Neural cell (in vitro differentiated cells): ENCODE results near the gene BANP. TPM values are rescaled to one million over a fixed set of nuclear protein-coding genes. Genes with fewer than 3 reads are reported as not detected.
"Not testable (repeated sequence)": the region's sequence is repeated elsewhere in the genome, so short reads cannot be mapped to it uniquely, and the experiment has no call there.

Source experiments
- H2AFZ ChIP-seq: fragments of 200-600, 300-800 bp; sonication (generic), shearing (Covaris generic); 2 replicates; pipeline ENCODE4 v1.6.0; 2014; ENCODE audit warnings: low read depth, mild to moderate bottlenecking, antibody characterized with exemption, low read length, moderate library complexity
- H3F3A ChIP-seq: fragments of 200-600 bp; shearing (Covaris generic); 2 replicates; pipeline ENCODE4 v1.6.1; 2016; ENCODE audit warnings: mild to moderate bottlenecking, moderate library complexity, mixed read lengths, antibody characterized with exemption, low read length; ENCODE audit not compliant: insufficient read depth, poor library complexity, severe bottlenecking
- H3K27ac ChIP-seq: fragments of 200-600, 300-800 bp; sonication (generic), shearing (Covaris generic); 2 replicates; pipeline ENCODE4 v1.5.1; 2014; ENCODE audit warnings: mild to moderate bottlenecking, low read length, moderate library complexity
- H3K27me3 ChIP-seq: fragments of 300-800, 200-600 bp; sonication (generic), shearing (Covaris generic); 2 replicates; pipeline ENCODE4 v1.6.0; 2014; ENCODE audit warnings: mild to moderate bottlenecking, low read depth, low read length, moderate library complexity; ENCODE audit not compliant: insufficient read depth
- H3K36me3 ChIP-seq: fragments of 300-800, 200-600 bp; sonication (generic), shearing (Covaris generic); 2 replicates; pipeline ENCODE4 v1.5.1; 2014; ENCODE audit warnings: mild to moderate bottlenecking, antibody characterized with exemption, low read length, moderate library complexity; ENCODE audit not compliant: insufficient read depth
- H3K4me2 ChIP-seq: fragments of 300-800, 200-600 bp; sonication (generic), shearing (Covaris generic); 2 replicates; pipeline ENCODE4 v1.6.0; 2014; ENCODE audit warnings: mild to moderate bottlenecking, low read length
- H3K4me3 ChIP-seq: fragments of 300-800, 200-600 bp; sonication (generic), shearing (Covaris generic); 2 replicates; pipeline ENCODE4 v1.5.1; 2014; ENCODE audit warnings: mild to moderate bottlenecking, low read length, moderate library complexity
- H3K79me2 ChIP-seq: fragments of 200-600 bp; shearing (Covaris generic); replicated peaks from 2 replicates; pipeline ENCODE4 v1.6.0; 2014; ENCODE audit warnings: mild to moderate bottlenecking, low read length, moderate library complexity; ENCODE audit not compliant: insufficient read depth
- H3K9ac ChIP-seq: fragments of 300-800, 200-600 bp; sonication (generic), shearing (Covaris generic); 2 replicates; pipeline ENCODE4 v1.6.1; 2016; ENCODE audit warnings: mild to moderate bottlenecking, low read length, mixed read lengths
- H3K9me2 ChIP-seq: fragments of 200-600 bp; shearing (Covaris generic); 2 replicates; pipeline ENCODE4 v1.6.1; 2016; ENCODE audit warnings: mild to moderate bottlenecking, low read length, mixed read lengths; ENCODE audit not compliant: insufficient read depth
- H3K9me3 ChIP-seq: fragments of 200-600, 300-800 bp; sonication (generic), shearing (Covaris generic); 2 replicates; pipeline ENCODE4 v1.6.1; 2016; ENCODE audit warnings: mild to moderate bottlenecking, mixed run types, low read length, moderate library complexity, mixed read lengths
- H4K20me1 ChIP-seq: fragments of 200-600 bp; shearing (Covaris generic); 2 replicates; pipeline ENCODE4 v1.6.1; 2016; ENCODE audit warnings: mild to moderate bottlenecking, mixed run types; ENCODE audit not compliant: insufficient read depth
- CTCF ChIP-seq: fragments of 450-650 bp; IDR thresholded peaks from 2 replicates; pipeline ENCODE4 v1.5.1; 2014; ENCODE audit warnings: antibody characterized with exemption, mild to moderate bottlenecking, moderate library complexity; ENCODE audit not compliant: poor library complexity, severe bottlenecking
- EP300 ChIP-seq: fragments of 450-650 bp; conservative IDR thresholded peaks from 2 replicates; pipeline ENCODE4 v1.6.1; 2014; ENCODE audit warnings: antibody characterized with exemption, mild to moderate bottlenecking, moderate library complexity; ENCODE audit not compliant: poor library complexity, severe bottlenecking
- MXI1 ChIP-seq: fragments of 450-650 bp; conservative IDR thresholded peaks from 2 replicates; pipeline ENCODE4 v1.6.1; 2014; ENCODE audit warnings: antibody characterized with exemption, mild to moderate bottlenecking; ENCODE audit not compliant: poor library complexity, severe bottlenecking
- RAD21 ChIP-seq: fragments of 450-650 bp; conservative IDR thresholded peaks from 2 replicates; pipeline ENCODE4 v1.6.1; 2014; ENCODE audit warnings: antibody characterized with exemption, mild to moderate bottlenecking, moderate library complexity
- REST ChIP-seq: IDR thresholded peaks from 2 replicates; pipeline ENCODE4 v1.6.1; 2012; ENCODE audit warnings: borderline replicate concordance
- SMC3 ChIP-seq: fragments of 450-650 bp; conservative IDR thresholded peaks from 2 replicates; pipeline ENCODE4 v1.6.1; 2014; ENCODE audit warnings: antibody characterized with exemption, mild to moderate bottlenecking, moderate library complexity; ENCODE audit not compliant: poor library complexity
- polyA plus RNA-seq: library from polyadenylated mRNA; depleted of rRNA; stranded (reverse); fragments of >200 nt; gene quantifications from 2 replicates; pipeline ENCODE4 v1.2.3, GENCODE V29; 2014

Gene BANP
- polyA plus RNA-seq, 1 donor from 2014 or later = 20.6 TPM

- H3K9me2 ChIP-seq = no peaks in the 10 kb centered on the region
- TF ChIP-seq REST (no peak), SMC3 (no peak), EP300 (no peak), CTCF (no peak), RAD21 (no peak), MXI1 (no peak)
- no peaks in the 10 kb centered on the region for H3K36me3 ChIP-seq
- no peak overlapping the region for H3K9ac ChIP-seq
- no peaks in the 10 kb centered on the region for H3F3A ChIP-seq
- no peaks in the 10 kb centered on the region for H3K27me3 ChIP-seq
- H3K79me2 ChIP-seq = no peaks in the 10 kb centered on the region
- no peak overlapping the region for H2AFZ ChIP-seq
- no peaks in the 10 kb centered on the region for H3K9me3 ChIP-seq
- no peak overlapping the region for H3K4me2 ChIP-seq
- H3K4me3 ChIP-seq = no peak overlapping the region
- H3K27ac ChIP-seq = no peak overlapping the region
- H4K20me1 ChIP-seq = no peaks in the 10 kb centered on the region
Observed at GRCh38 chr16:88035292-88035691, 84.1 kb downstream of the BANP start.

- H3K79me2 ChIP-seq, H3K9me3 ChIP-seq, H4K20me1 ChIP-seq, H3K36me3 ChIP-seq, H3K4me3 ChIP-seq, H3K27ac ChIP-seq, H3K9ac ChIP-seq, H3K4me2 ChIP-seq, H3K9me2 ChIP-seq, H2AFZ ChIP-seq, H3F3A ChIP-seq, H3K27me3 ChIP-seq: not testable (repeated sequence)
Observed at GRCh38 chr16:88035884-88036639, 84.8 kb downstream of the BANP start.

GRCh38 chr16:88036640-88036996 lies 85.4 kb downstream of the BANP start:
- H3K79me2 ChIP-seq, H3K4me3 ChIP-seq, H3K4me2 ChIP-seq, H3K9me2 ChIP-seq, H4K20me1 ChIP-seq, H2AFZ ChIP-seq, H3K9ac ChIP-seq, H3K27me3 ChIP-seq, H3F3A ChIP-seq, H3K27ac ChIP-seq, H3K36me3 ChIP-seq, H3K9me3 ChIP-seq: not testable (repeated sequence)

GRCh38 chr16:88037359-88037758 lies 86.1 kb downstream of the BANP start:
- H3K27ac ChIP-seq, H3K9me3 ChIP-seq, H3K9me2 ChIP-seq, H3F3A ChIP-seq, H3K4me2 ChIP-seq, H3K79me2 ChIP-seq, H2AFZ ChIP-seq, H3K36me3 ChIP-seq, H3K27me3 ChIP-seq, H3K9ac ChIP-seq, H4K20me1 ChIP-seq, H3K4me3 ChIP-seq: not testable (repeated sequence)

GRCh38 chr16:88037876-88038525 lies 86.8 kb downstream of the BANP start:
- not testable (repeated sequence) for H3K9me3 ChIP-seq, H3K79me2 ChIP-seq, H3F3A ChIP-seq, H3K36me3 ChIP-seq, H3K9ac ChIP-seq, H3K27me3 ChIP-seq, H3K4me2 ChIP-seq, H3K9me2 ChIP-seq, H3K4me3 ChIP-seq, H4K20me1 ChIP-seq, H3K27ac ChIP-seq, H2AFZ ChIP-seq
